Right atrium auricular region (tissue), 2 donors: ENCODE measurements around the gene TCAF1. TPM values are rescaled to one million over a fixed set of nuclear protein-coding genes. Genes with fewer than 3 reads are reported as not detected.
"Not testable (repeated sequence)": the region's sequence is repeated elsewhere in the genome, so short reads cannot be mapped to it uniquely, and the experiment has no call there.

Experiments used
- DNase-seq: peaks from one replicate; pipeline ENCODE4 v3.0.0-alpha.2; 2019; ENCODE audit warnings: low spot score
- H3K27ac ChIP-seq, 2 donors: fragments of 200-600 bp; sonication (generic); 1 replicate in 1 of 2; 2 replicates in 1 of 2; pipeline ENCODE4 v1.5.1; 2016 to 2019
- H3K27me3 ChIP-seq, 2 donors: fragments of 200-600 bp; sonication (generic); one replicate each; pipeline versions ENCODE4 v1.5.1 to v1.6.0; 2017 to 2019
- H3K36me3 ChIP-seq: fragments of 200-600 bp; sonication (generic); one replicate; pipeline ENCODE4 v1.5.1; 2016
- H3K4me1 ChIP-seq, 2 donors: fragments of 200-600 bp; sonication (generic); one replicate each; pipeline versions ENCODE4 v1.5.1 to v1.6.0; 2017 to 2019
- H3K4me3 ChIP-seq, 2 donors: fragments of 200-600 bp; sonication (generic); 1 replicate in 1 of 2; 2 replicates in 1 of 2; pipeline ENCODE4 v1.5.1; 2017 to 2019; ENCODE audit warnings: mild to moderate bottlenecking in 1 of 2, moderate library complexity in 1 of 2
- H3K9me3 ChIP-seq, 2 donors: fragments of 200-600 bp; sonication (generic); one replicate each; pipeline ENCODE4 v1.5.1; 2019
- total RNA-seq, 2 donors: library from RNA; depleted of rRNA; stranded (reverse); fragments of >200 nt; gene quantifications; one replicate each; pipeline ENCODE4 v1.1.0, GENCODE V29; 2016

Gene TCAF1
- total RNA-seq, 2 donors from 2014 or later: 27.9 to 32.1 TPM

DNA sequence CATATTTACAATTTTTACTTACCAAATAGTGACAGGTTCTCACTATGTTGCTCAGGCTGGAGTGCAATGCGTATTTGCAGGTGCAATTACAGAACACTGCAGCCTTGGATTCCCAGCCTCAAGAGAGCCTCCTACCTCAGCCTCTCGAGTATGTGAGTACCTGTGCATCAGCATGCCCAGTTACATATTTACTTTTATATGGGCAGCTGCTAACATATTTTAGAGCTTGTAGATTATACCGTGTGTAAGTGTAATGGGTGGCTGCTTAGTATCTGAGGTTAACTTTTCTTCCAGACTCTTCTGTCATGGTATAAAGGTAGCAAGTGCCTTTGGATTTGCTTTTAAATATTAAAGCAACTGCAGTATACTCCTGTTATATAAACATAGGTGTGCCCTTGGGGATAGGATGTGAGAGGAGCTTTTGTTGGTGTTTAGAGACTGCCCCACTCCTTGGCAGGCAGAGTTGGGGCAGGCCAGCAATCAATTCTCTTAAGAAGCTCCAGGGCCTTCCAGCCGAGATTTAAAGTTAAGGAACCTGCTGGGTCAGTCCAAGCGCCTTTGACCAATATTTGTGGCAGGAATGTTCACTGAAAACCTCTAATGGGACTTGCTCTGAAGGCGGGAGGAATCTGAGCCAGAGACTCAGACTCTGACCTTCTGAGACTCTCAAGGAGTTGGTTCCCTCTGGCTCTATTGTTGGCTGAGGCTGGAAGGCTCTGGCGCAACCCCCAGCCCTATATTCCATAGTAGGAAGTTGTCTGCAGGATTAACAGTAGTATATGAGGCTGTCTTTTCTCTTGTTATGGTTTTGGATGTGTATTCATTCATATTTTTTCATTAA, 77.5 kb downstream of the TCAF1 start:
- not testable (repeated sequence) for H3K4me1 ChIP-seq, H3K36me3 ChIP-seq, H3K9me3 ChIP-seq, H3K27ac ChIP-seq, DNase-seq, H3K4me3 ChIP-seq, H3K27me3 ChIP-seq

DNA sequence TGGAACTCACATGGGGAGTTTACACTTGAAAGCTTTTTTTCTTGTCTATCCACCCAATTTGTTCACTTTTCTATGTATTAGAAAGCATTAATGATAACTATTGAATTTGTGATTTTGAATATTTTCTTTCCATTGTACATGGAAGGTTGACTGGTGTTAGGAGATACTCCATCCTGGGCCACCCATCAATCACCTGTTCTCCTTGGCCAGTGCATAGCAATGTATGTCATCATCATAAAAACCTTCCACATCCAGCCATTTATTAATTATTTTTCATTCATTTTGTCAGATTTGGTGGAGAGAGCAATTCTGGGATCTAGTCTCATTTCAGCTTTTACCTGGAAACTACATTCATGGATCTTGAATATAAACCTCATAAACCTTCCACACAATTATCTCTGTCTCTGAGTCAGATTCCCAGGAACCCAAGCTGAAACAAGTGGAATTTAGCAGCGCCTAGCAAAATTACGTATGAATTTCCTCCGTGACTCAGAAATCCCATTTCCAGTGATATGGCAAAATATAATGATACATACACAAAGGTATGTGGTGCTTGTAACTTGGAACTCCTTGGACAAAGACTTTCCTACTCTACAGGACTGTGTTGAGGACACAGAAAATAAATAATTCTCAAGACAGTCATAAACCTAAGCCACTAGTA, 78.2 kb downstream of the TCAF1 start:
- not testable (repeated sequence) for DNase-seq, H3K4me1 ChIP-seq, H3K27me3 ChIP-seq, H3K4me3 ChIP-seq, H3K9me3 ChIP-seq, H3K27ac ChIP-seq, H3K36me3 ChIP-seq

DNA sequence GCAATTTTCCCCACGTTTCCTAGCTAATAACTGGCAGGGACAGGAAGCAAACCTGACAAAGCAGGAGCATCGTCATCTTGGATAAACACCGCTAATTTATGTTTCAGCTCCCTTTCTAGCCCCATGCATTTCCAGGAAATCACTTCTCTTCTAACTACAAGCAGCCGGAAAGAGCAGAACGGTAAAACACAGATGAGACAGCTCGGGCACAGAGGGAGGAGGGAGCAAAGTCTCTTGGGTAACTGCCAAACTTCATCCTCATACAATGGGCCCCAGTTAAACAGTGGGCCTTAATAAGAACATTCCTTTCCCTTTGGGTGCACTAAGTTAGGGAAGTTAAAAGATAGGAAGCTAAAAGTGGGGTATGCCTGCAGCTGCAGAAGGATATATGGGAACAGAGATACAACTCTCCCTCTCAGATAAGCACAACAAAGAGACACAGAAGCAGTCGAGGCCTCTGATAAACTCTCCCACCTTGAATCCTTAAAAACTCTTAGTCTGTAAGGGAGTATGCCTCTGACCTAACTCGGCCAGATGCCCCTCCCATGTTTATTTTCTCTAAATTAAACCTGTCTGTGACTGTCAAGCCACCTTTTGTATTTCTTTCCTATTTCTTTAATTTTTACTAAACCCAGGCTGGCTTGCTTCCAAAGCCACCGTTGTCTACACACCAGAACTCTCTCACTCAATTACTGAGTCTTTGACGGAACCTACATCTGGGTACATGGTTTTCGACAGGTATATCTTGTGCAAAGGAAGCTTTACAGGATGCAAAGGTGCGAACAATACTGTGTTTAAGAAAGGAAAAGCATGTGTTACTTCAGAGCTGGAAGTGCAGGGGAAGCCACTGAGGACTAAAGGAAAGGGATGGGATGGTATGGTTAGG, 80.3 kb downstream of the TCAF1 start:
- H3K9me3 ChIP-seq, H3K4me3 ChIP-seq, H3K36me3 ChIP-seq, H3K27me3 ChIP-seq, DNase-seq, H3K4me1 ChIP-seq, H3K27ac ChIP-seq: not testable (repeated sequence)

DNA sequence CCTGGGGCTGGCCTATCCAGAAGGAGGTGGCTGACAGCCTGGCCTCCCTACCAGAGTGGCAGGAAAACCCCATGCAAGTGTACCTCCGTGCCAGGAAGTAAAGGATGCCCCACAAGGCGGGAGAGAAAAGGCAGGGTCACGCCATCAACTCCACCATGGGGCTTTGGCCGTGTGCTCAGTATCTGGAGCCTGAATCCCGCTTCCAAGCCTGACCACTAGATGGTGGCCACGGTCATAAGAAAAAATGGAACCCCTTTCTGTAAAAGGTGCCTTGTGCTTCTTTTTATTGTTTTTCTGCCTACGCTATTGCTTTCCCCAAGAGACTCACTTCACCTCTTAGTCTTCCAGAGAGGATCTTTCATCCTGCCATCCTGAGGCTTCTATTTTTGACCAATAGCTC, 84.1 kb downstream of the TCAF1 start:
- H3K27me3 ChIP-seq, H3K9me3 ChIP-seq, H3K4me1 ChIP-seq, H3K36me3 ChIP-seq, DNase-seq, H3K27ac ChIP-seq, H3K4me3 ChIP-seq: not testable (repeated sequence)

DNA sequence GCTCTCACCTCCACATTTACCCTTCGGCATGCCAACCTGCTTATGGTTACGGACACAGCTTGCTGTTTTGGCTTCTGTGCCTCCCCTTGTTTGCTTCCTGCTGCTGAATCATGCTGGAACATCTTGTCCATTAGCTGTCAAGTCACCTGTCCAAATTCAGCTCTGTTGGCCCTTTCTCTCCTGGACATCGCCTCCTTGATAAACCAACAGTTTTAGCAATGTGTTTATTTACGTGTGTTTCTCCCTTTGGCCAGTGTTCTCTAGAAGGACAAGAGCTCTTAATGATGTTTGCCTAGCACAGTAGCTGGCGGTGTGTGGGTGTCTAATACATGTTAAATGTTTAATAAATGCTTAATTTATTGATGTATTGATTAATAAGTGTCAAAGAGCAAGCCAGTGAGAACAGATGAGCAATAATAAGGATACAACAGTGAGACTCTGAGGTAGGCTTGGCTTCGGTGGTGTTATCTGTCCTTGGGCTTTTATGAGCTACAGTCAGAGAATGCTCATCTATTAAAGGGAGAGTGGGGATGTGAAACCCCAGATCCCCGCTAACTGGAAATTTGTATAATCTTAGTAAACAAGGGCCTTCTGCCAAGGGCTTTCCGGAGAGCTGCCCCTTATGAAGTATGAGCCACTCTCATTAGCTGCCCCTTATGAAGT, 85.4 kb downstream of the TCAF1 start:
- not testable (repeated sequence) for H3K9me3 ChIP-seq, DNase-seq, H3K27ac ChIP-seq

DNA sequence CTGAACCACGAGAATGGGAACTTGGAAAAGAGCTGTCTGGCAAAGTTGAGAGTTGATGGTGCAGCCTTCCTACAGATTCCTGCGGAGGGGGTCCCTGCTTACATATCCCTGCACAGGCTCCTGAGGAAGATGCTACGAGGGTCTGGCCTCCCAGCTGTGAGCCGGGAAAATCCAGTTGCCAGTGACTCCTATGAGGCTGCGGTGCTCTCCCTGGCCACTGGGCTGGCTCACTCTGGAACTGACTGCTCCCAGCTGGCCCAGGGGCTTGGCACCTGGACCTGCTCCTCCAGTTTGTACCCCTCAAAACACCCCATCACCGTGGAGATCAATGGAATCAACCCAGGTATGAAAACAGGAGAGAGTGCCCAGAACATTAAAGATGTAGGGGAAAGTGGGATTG, 91.3 kb downstream of the TCAF1 start:
- H3K27me3 ChIP-seq, H3K4me3 ChIP-seq, H3K36me3 ChIP-seq, H3K9me3 ChIP-seq, DNase-seq, H3K4me1 ChIP-seq, H3K27ac ChIP-seq: not testable (repeated sequence)

More for the DNA sequence above, 85.4 kb downstream of the TCAF1 start:
- H3K36me3 ChIP-seq, H3K27me3 ChIP-seq, H3K4me3 ChIP-seq, H3K4me1 ChIP-seq: not testable (repeated sequence)

DNA sequence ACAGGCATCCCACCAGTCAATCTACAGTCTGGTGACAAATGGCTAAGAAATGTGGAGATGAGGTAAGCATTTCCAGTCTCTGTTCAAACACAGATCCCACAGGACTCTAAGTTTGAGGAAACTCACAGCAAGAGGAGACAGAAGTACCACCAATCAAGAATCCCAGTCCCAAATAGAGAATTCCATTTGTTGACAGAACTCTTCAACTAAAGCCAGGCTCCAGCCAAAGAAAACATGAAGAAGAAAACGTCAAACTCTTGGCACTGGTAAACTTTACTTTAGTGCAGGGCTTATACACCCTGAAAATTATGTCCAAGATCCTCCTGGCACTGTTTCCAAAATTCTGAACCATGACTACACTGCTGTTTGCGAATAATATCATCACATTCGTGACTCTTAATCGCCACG, 95.3 kb downstream of the TCAF1 start:
- H3K9me3 ChIP-seq, H3K4me3 ChIP-seq, H3K27me3 ChIP-seq, H3K36me3 ChIP-seq, H3K4me1 ChIP-seq, DNase-seq, H3K27ac ChIP-seq: not testable (repeated sequence)

Other genes with a start within 250 kb of the TCAF1 start
- not detected for gene CTAGE6, start 144.5 kb downstream of the TCAF1 start, total RNA-seq
- gene OR2F2, start 33.1 kb upstream of the TCAF1 start, total RNA-seq: not detected
- gene OR2F1, start 52.7 kb upstream of the TCAF1 start, total RNA-seq: not detected
- gene OR6B1, start 98.1 kb upstream of the TCAF1 start, total RNA-seq: not detected
- gene OR2A5, start 146.8 kb upstream of the TCAF1 start, total RNA-seq: not detected
- not detected for gene OR2A25, start 167.6 kb upstream of the TCAF1 start, total RNA-seq
- not detected for gene OR2A12, start 184.1 kb upstream of the TCAF1 start, total RNA-seq
- not detected for gene OR2A2, start 207.4 kb upstream of the TCAF1 start, total RNA-seq
- not detected for gene OR2A14, start 221.0 kb upstream of the TCAF1 start, total RNA-seq